Astrocyte of the hippocampus (primary cell): ENCODE results near the gene TMEM178B.
"Not testable (repeated sequence)": the region's sequence is repeated elsewhere in the genome, so short reads cannot be mapped to it uniquely, and the experiment has no call there.

Source experiments
- DNase-seq: peaks from one replicate; pipeline ENCODE4 v3.0.0; 2011; ENCODE audit warnings: low read depth, low spot score

Gene TMEM178B

GRCh38 chr7:141074162-141074991 is 513 bp downstream of the TMEM178B start:
- DNase-seq: peak; percentile 62

GRCh38 chr7:141074997-141075396 is 1.1 kb downstream of the TMEM178B start:
- DNase-seq: no peak

- peak; percentile 37 for DNase-seq
These were observed 2.5 kb downstream of the TMEM178B start for GRCh38 chr7:141076377-141076776.

GRCh38 chr7:141079219-141079618 is 5.4 kb downstream of the TMEM178B start:
- no peak for DNase-seq

GRCh38 chr7:141089490-141089889 is 15.6 kb downstream of the TMEM178B start:
- not testable (repeated sequence) for DNase-seq

- DNase-seq: no peak
These were observed 20.6 kb downstream of the TMEM178B start for GRCh38 chr7:141094336-141095070.

- DNase-seq: peak; percentile 51
These were observed 23.6 kb downstream of the TMEM178B start for GRCh38 chr7:141097430-141097829.

GRCh38 chr7:141102436-141102835 is 28.6 kb downstream of the TMEM178B start:
- no peak for DNase-seq

- no peak for DNase-seq
These were observed 30.1 kb downstream of the TMEM178B start for GRCh38 chr7:141103847-141104429.

GRCh38 chr7:141113131-141113530 is 39.3 kb downstream of the TMEM178B start:
- no peak for DNase-seq

- no peak for DNase-seq
These were observed 40.3 kb downstream of the TMEM178B start for GRCh38 chr7:141114029-141114664.

GRCh38 chr7:141115965-141116364 is 42.1 kb downstream of the TMEM178B start:
- no peak for DNase-seq

GRCh38 chr7:141116661-141117060 is 42.8 kb downstream of the TMEM178B start:
- not testable (repeated sequence) for DNase-seq

GRCh38 chr7:141118767-141119166 is 44.9 kb downstream of the TMEM178B start:
- DNase-seq: no peak

- no peak for DNase-seq
These were observed 45.3 kb downstream of the TMEM178B start for GRCh38 chr7:141119187-141119586.

GRCh38 chr7:141122736-141123135 is 48.9 kb downstream of the TMEM178B start:
- peak; percentile 65 for DNase-seq

- DNase-seq: no peak
These were observed 49.7 kb downstream of the TMEM178B start for GRCh38 chr7:141123522-141123921.

- DNase-seq: no peak
These were observed 52.2 kb downstream of the TMEM178B start for GRCh38 chr7:141126107-141126506.

- no peak for DNase-seq
These were observed 54.6 kb downstream of the TMEM178B start for GRCh38 chr7:141128506-141128905.

GRCh38 chr7:141128931-141129330 is 55.1 kb downstream of the TMEM178B start:
- no peak for DNase-seq

- no peak for DNase-seq
These were observed 58.8 kb downstream of the TMEM178B start for GRCh38 chr7:141132671-141133070.

GRCh38 chr7:141133646-141134045 is 59.8 kb downstream of the TMEM178B start:
- no peak for DNase-seq
